ENCODE measurements around the gene TEDC2. TPM values are rescaled to one million over a fixed set of nuclear protein-coding genes. Genes with fewer than 3 reads are reported as not detected.

The TEDC2 gene
- polyA plus RNA-seq, 2 of the 4 experiments (the other 2 are of a cell fraction) = 9.5 to 22.6 TPM

- no peak for FAIRE-seq
- peak overlapping the region; percentile 100; the same call in 2 of the 3 replicates for H3K4me2 ChIP-seq
- POLR2A ChIA-PET = no interaction called here
- no peaks in the 10 kb centered on the region for H3K9me3 ChIP-seq
- H3K4me3 ChIP-seq = no peak overlapping the region
- no peak for DNase-seq (ENCODE audit: low read depth in 1 of 2, low spot score in 1 of 2)
- CTCF ChIA-PET = interaction anchor here (1.5 to 2.6 kb wide), 2 partner anchors 46 to 281 kb away, joined by 3 to 7 read pairs; no protein-coding TSS in a partner anchor
- no peak for ATAC-seq
- TF ChIP-seq EHMT2 (IDR thresholded peaks at IDR 0.05; ENCODE audit: low read depth) (no peak), JUN (IDR thresholded peaks at IDR 0.05) (no peak), KDM5A (IDR thresholded peaks at IDR 0.05) (no peak), MAFK (IDR thresholded peaks at IDR 0.05; ENCODE audit: partially characterized antibody) (no peak), EP300 (IDR thresholded peaks at IDR 0.05) (no peak), KDM1A (IDR thresholded peaks at IDR 0.05; ENCODE audit: low read depth) (no peak), CTCF (IDR thresholded peaks at IDR 0.05) (no peak)
- peaks cover 19% of the 10 kb centered on the region for H3K4me1 ChIP-seq
- WGBS (ENCODE audit: missing lambda C conversion rate) = 95% methylated on average over 9 of the region's 9 CpGs
- H3K27ac ChIP-seq = no peak overlapping the region
Observed at GRCh38 chr16:2476345-2476720, 16.4 kb downstream of the TEDC2 start.

- no peak for ATAC-seq
- WGBS (ENCODE audit: missing lambda C conversion rate) = 82% methylated on average over 3 of the region's 3 CpGs
- H3K4me3 ChIP-seq = no peak overlapping the region
- POLR2A ChIA-PET = no interaction called here
- no peak overlapping the region for H3K4me2 ChIP-seq
- CTCF ChIA-PET = interaction anchor here (0.6 to 2.6 kb wide), 3 partner anchors 46 to 473 kb away, joined by 3 to 7 read pairs (median 3); no protein-coding TSS in a partner anchor
- no peak overlapping the region for H3K27ac ChIP-seq
- TF ChIP-seq KDM5A (IDR thresholded peaks at IDR 0.05) (no peak), CBX8 (IDR thresholded peaks at IDR 0.05) (no peak), NPAS2 (CRISPR knock-in tag; IDR thresholded peaks at IDR 0.05; ENCODE audit: borderline replicate concordance) (no peak), EP300 (IDR thresholded peaks at IDR 0.05) (no peak), FOSB (CRISPR knock-in tag; IDR thresholded peaks at IDR 0.05) (no peak), CBX2 (IDR thresholded peaks at IDR 0.05; ENCODE audit: borderline replicate concordance, low read depth) (no peak), MAZ (IDR thresholded peaks at IDR 0.05; ENCODE audit: borderline replicate concordance, low read depth, low read length) (no peak), HOXA7 (CRISPR knock-in tag; IDR thresholded peaks at IDR 0.05) (no peak)
- peaks cover 16% of the 10 kb centered on the region for H3K4me1 ChIP-seq
- no peaks in the 10 kb centered on the region for H3K9me3 ChIP-seq
- FAIRE-seq = no peak
- no peak for DNase-seq (ENCODE audit: low read depth in 1 of 2, low spot score in 1 of 2)
Observed at GRCh38 chr16:2476741-2477140, 16.8 kb downstream of the TEDC2 start.

- DNase-seq (ENCODE audit: low read depth in 1 of 2, low spot score in 1 of 2) (no peak), FAIRE-seq (no peak), ATAC-seq (no peak)
- CTCF ChIA-PET = interaction anchor here (0.6 to 2.6 kb wide), 5 partner anchors 9 to 472 kb away, joined by 3 to 18 read pairs (median 3); no protein-coding TSS in a partner anchor
- Histone ChIP-seq H3K27ac (no peak overlapping the region), H3K4me3 (no peak overlapping the region), H3K4me1 (peaks cover 16% of the 10 kb centered on the region), H3K9me3 (no peaks in the 10 kb centered on the region), H3K4me2 (no peak overlapping the region)
- 90% methylated on average over 3 of the region's 3 CpGs for WGBS (ENCODE audit: missing lambda C conversion rate)
- POLR2A ChIA-PET = no interaction called here
- TF ChIP-seq NR3C1 (IDR thresholded peaks at IDR 0.05) (no peak), BHLHE40 (IDR thresholded peaks at IDR 0.05; ENCODE audit: low read depth, low read length) (no peak), E2F6 (IDR thresholded peaks at IDR 0.05; ENCODE audit: borderline replicate concordance, low read depth) (no peak), POLR2A (IDR thresholded peaks at IDR 0.05; ENCODE audit: low read length) (no peak), KDM5A (IDR thresholded peaks at IDR 0.05) (no peak), ZSCAN20 (CRISPR knock-in tag; IDR thresholded peaks at IDR 0.05) (no peak), CHD2 (IDR thresholded peaks at IDR 0.05; ENCODE audit: low read length, partially characterized antibody) (no peak), ZNF302 (CRISPR knock-in tag; IDR thresholded peaks at IDR 0.05) (no peak), MAFK (IDR thresholded peaks at IDR 0.05; ENCODE audit: partially characterized antibody) (no peak), REST (IDR thresholded peaks at IDR 0.05) (no peak), HOXA7 (CRISPR knock-in tag; IDR thresholded peaks at IDR 0.05) (no peak), POLR2AphosphoS2 (conservative IDR thresholded peaks at IDR 0.05; ENCODE audit: low read length) (no peak), MYC (IDR thresholded peaks at IDR 0.05; ENCODE audit: borderline replicate concordance, low read length) (no peak), PHF8 (IDR thresholded peaks at IDR 0.05; ENCODE audit: borderline replicate concordance, low read depth) (no peak), PBX3 (IDR thresholded peaks at IDR 0.05) (no peak)
Observed at GRCh38 chr16:2477327-2477726, 17.4 kb downstream of the TEDC2 start.
